GM19328 (cell line): Measurements from ENCODE around the gene TBCC.

Experiments
- ATAC-seq: cut with Tn5 transposase; IDR thresholded peaks from one replicate; pipeline ENCODE4 v1.9.1; 2021; ENCODE audit warnings: mild to moderate bottlenecking, moderate library complexity; ENCODE audit not compliant: unreplicated experiment

TBCC gene

GRCh38 chr6:42698217-42698616 lies 47.7 kb downstream of the TBCC start:
- no peak for ATAC-seq

GRCh38 chr6:42697268-42697655 lies 48.6 kb downstream of the TBCC start:
- no peak for ATAC-seq

- ATAC-seq, result no peak
Measured at GRCh38 chr6:42696526-42697267, 49.2 kb downstream of the TBCC start.

GRCh38 chr6:42694586-42694985 lies 51.3 kb downstream of the TBCC start:
- no peak for ATAC-seq
